Nephron progenitor cell (in vitro differentiated cells): ENCODE measurements around the gene PHKB.
"Not testable (repeated sequence)": the region's sequence is repeated elsewhere in the genome, so short reads cannot be mapped to it uniquely, and the experiment has no call there.

Experiments
- DNase-seq: peaks from one replicate; pipeline ENCODE4 v3.0.0; 2021
- H3K27ac Mint-ChIP-seq: 2 replicates; pipeline ENCODE4 v1.8.0; 2021; ENCODE audit warnings: mild to moderate bottlenecking, moderate library complexity, mixed read lengths
- H3K27me3 Mint-ChIP-seq: 2 replicates; pipeline ENCODE4 v1.8.0; 2021; ENCODE audit warnings: mild to moderate bottlenecking, low read depth, mixed read lengths; ENCODE audit not compliant: poor library complexity
- H3K36me3 Mint-ChIP-seq: 2 replicates; pipeline ENCODE4 v1.8.0; 2021; ENCODE audit warnings: low read depth, mixed read lengths
- H3K4me1 Mint-ChIP-seq: 2 replicates; pipeline ENCODE4 v1.8.0; 2021; ENCODE audit warnings: mixed read lengths
- H3K4me3 Mint-ChIP-seq: 2 replicates; pipeline ENCODE4 v1.8.0; 2021; ENCODE audit warnings: mild to moderate bottlenecking, moderate library complexity, mixed read lengths
- H3K9me3 Mint-ChIP-seq: 2 replicates; pipeline ENCODE4 v1.8.0; 2021; ENCODE audit warnings: mild to moderate bottlenecking, moderate library complexity, mixed read lengths
- TF ChIP-seq, protein P1 (sequence below): fragments of 200-600 bp; sonication (generic); IDR thresholded peaks from 2 replicates; pipeline ENCODE4 v1.5.0; 2021; ENCODE audit warnings: antibody characterized with exemption

Gene PHKB

GRCh38 chr16:47672475-47672874, 211.3 kb downstream of the PHKB start:
- no peak for DNase-seq
- H3K27ac Mint-ChIP-seq, result no peak overlapping the region
- no peaks in the 10 kb centered on the region for H3K9me3 Mint-ChIP-seq
- TF ChIP-seq, protein P1, sequence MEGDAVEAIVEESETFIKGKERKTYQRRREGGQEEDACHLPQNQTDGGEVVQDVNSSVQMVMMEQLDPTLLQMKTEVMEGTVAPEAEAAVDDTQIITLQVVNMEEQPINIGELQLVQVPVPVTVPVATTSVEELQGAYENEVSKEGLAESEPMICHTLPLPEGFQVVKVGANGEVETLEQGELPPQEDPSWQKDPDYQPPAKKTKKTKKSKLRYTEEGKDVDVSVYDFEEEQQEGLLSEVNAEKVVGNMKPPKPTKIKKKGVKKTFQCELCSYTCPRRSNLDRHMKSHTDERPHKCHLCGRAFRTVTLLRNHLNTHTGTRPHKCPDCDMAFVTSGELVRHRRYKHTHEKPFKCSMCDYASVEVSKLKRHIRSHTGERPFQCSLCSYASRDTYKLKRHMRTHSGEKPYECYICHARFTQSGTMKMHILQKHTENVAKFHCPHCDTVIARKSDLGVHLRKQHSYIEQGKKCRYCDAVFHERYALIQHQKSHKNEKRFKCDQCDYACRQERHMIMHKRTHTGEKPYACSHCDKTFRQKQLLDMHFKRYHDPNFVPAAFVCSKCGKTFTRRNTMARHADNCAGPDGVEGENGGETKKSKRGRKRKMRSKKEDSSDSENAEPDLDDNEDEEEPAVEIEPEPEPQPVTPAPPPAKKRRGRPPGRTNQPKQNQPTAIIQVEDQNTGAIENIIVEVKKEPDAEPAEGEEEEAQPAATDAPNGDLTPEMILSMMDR, result no peak
- H3K4me3 Mint-ChIP-seq, result no peak overlapping the region
- H3K27me3 Mint-ChIP-seq, result no peaks in the 10 kb centered on the region
- H3K36me3 Mint-ChIP-seq, result peaks cover 30% of the 10 kb centered on the region
- H3K4me1 Mint-ChIP-seq, result no peaks in the 10 kb centered on the region

GRCh38 chr16:47676635-47677177, 215.6 kb downstream of the PHKB start:
- Mint-ChIP-seq H3K27ac (no peak overlapping the region), H3K27me3 (no peaks in the 10 kb centered on the region), H3K36me3 (peaks cover 51% of the 10 kb centered on the region), H3K4me1 (no peaks in the 10 kb centered on the region), H3K9me3 (peaks cover 26% of the 10 kb centered on the region), H3K4me3 (no peak overlapping the region)
- DNase-seq, result no peak
- TF ChIP-seq, protein P1, result no peak

- H3K4me3 Mint-ChIP-seq, H3K27ac Mint-ChIP-seq, H3K4me1 Mint-ChIP-seq, H3K27me3 Mint-ChIP-seq, DNase-seq: not testable (repeated sequence)
- Mint-ChIP-seq H3K9me3 (peaks cover 61% of the 10 kb centered on the region), H3K36me3 (peaks cover 73% of the 10 kb centered on the region)
Measured at GRCh38 chr16:47681571-47681970, 220.4 kb downstream of the PHKB start.

DNA sequence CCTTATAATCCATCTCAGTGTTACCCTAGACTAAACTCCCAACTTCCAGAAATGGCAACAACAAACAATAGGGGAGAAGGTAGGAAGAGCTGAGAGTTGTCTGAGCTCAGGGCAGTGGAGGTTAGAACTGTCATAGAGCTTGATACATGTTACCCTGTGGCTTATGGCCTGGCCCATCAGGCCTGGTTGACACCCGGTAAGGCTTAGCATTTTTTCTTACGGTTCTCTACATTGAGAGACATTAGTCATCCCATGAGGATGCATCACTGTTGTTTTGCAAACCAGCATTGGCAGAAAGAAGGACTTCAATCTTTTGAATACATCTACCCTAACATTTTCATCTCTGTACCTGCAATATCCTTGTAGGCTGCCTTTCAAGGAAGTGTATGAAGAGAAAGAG, 226.6 kb downstream of the PHKB start:
- H3K36me3 Mint-ChIP-seq, result peaks cover 60% of the 10 kb centered on the region
- no peaks in the 10 kb centered on the region for H3K27me3 Mint-ChIP-seq
- no peaks in the 10 kb centered on the region for H3K4me1 Mint-ChIP-seq
- H3K27ac Mint-ChIP-seq, result peak overlapping the region; percentile 6
- TF ChIP-seq, protein P1, result no peak
- peaks cover 24% of the 10 kb centered on the region for H3K9me3 Mint-ChIP-seq
- H3K4me3 Mint-ChIP-seq, result no peak overlapping the region
- no peak for DNase-seq

GRCh38 chr16:47693226-47693625, 232.1 kb downstream of the PHKB start:
- DNase-seq, result no peak
- Mint-ChIP-seq H3K27me3 (no peaks in the 10 kb centered on the region), H3K4me1 (no peaks in the 10 kb centered on the region), H3K27ac (no peak overlapping the region), H3K4me3 (no peak overlapping the region), H3K36me3 (peaks cover 55% of the 10 kb centered on the region), H3K9me3 (no peaks in the 10 kb centered on the region)
- TF ChIP-seq, protein P1, result no peak

DNA sequence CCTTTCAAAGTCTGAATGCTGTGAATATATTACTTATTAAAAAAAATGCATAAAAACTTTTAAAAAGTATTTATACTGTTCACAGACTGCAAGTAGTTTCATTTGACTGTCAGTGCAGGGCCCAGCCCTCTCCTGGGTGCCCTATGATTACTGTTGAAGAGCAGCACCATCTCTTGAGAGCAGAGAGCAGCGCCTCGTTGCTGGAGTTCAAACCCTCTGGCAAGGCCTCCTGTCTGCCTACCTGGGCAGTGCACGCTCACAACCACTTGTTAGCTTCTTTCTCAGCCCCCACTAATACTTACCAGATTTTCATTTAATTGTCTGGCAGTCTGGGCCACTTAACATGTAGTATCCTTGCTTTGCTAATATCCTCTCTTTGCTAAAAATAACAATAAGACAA, 233.4 kb downstream of the PHKB start:
- Mint-ChIP-seq H3K9me3 (no peaks in the 10 kb centered on the region), H3K27me3 (no peaks in the 10 kb centered on the region), H3K4me3 (no peak overlapping the region), H3K36me3 (peaks cover 59% of the 10 kb centered on the region), H3K27ac (no peak overlapping the region), H3K4me1 (peaks cover 8% of the 10 kb centered on the region)
- no peak for DNase-seq
- TF ChIP-seq, protein P1, result no peak
